H1 (cell line): Measurements from ENCODE around the gene MAP6. TPM values are rescaled to one million over a fixed set of nuclear protein-coding genes. Genes with fewer than 3 reads are reported as not detected.

Source experiments
- CTCF ChIA-PET: fragments of 300-600 bp; sonication (Branson Sonifier 250); formaldehyde crosslinking; loops from one replicate; lab custom pipeline; 2021; ENCODE audit not compliant: partially characterized antibody; lab: Charles Lee
- POLR2A ChIA-PET: fragments of 300-600 bp; sonication (Branson Sonifier 250); formaldehyde crosslinking; loops from one replicate; lab custom pipeline; 2021; ENCODE audit warnings: inconsistent platforms; ENCODE audit not compliant: partially characterized antibody; lab: Charles Lee
- DNase-seq, 2 experiments: peaks; one replicate each; pipeline versions ENCODE4 v3.0.0 to v3.0.0-alpha.2; 2010 to 2022; ENCODE audit warnings: low spot score in 2 of 2, low read depth in 1 of 2, mixed read lengths in 1 of 2
- FAIRE-seq: peaks from 2 replicates; lab custom pipeline; 2011; peaks lifted over from hg19 to GRCh38; lab: Jason Lieb, UNC
- H2AFZ ChIP-seq: 2 replicates; pipeline ENCODE4 v1.8.1; 2012; ENCODE audit warnings: low read length, inconsistent platforms
- H2AK5ac ChIP-seq: 2 replicates; pipeline ENCODE4 v1.6.1; 2013; ENCODE audit warnings: low read depth, low read length
- H2BK120ac ChIP-seq: replicated peaks from 2 replicates; pipeline ENCODE3; 2013; ENCODE audit warnings: low read depth, low read length, inconsistent platforms
- H2BK12ac ChIP-seq: 2 replicates; pipeline ENCODE4 v1.6.1; 2013; ENCODE audit warnings: low read depth, low read length
- H2BK15ac ChIP-seq: 2 replicates; pipeline ENCODE4 v1.6.1; 2013; ENCODE audit warnings: low read length
- H2BK20ac ChIP-seq: 2 replicates; pipeline ENCODE4 v1.6.1; 2013; ENCODE audit warnings: low read length
- H2BK5ac ChIP-seq: 2 replicates; pipeline ENCODE4 v1.6.1; 2013; ENCODE audit warnings: low read depth, low read length
- H3K14ac ChIP-seq: 2 replicates; pipeline ENCODE4 v1.6.1; 2013; ENCODE audit warnings: inconsistent platforms; ENCODE audit not compliant: insufficient read length
- H3K18ac ChIP-seq: 2 replicates; pipeline ENCODE4 v1.6.1; 2013; ENCODE audit warnings: low read length; ENCODE audit errors: extremely low read depth
- H3K23ac ChIP-seq: 2 replicates; pipeline ENCODE4 v1.6.1; 2013; ENCODE audit warnings: inconsistent platforms; ENCODE audit not compliant: insufficient read length
- H3K23me2 ChIP-seq: 2 replicates; pipeline ENCODE4 v1.6.1; 2013; ENCODE audit warnings: low read depth, low read length
- H3K27ac ChIP-seq: 2 replicates; pipeline ENCODE4 v1.6.1; 2011; ENCODE audit warnings: low read depth, low read length, inconsistent platforms
- H3K27me3 ChIP-seq, 4 experiments: replicated peaks in 1 of 4; 1 replicate in 1 of 4; 2 replicates in 3 of 4; pipeline versions ENCODE4 v1.6.1 to v1.8.1; 2011 to 2013; ENCODE audit warnings: low read length in 3 of 4, mild to moderate bottlenecking in 3 of 4, inconsistent platforms in 2 of 4, mixed read lengths in 2 of 4, moderate library complexity in 1 of 4; ENCODE audit not compliant: control insufficient read depth in 3 of 4, insufficient read depth in 3 of 4; ENCODE audit errors: extremely low read depth in 1 of 4
- H3K36me3 ChIP-seq, 4 experiments: 2 replicates each; pipeline versions ENCODE4 v1.6.1 to v1.8.1; 2011 to 2013; ENCODE audit warnings: mild to moderate bottlenecking in 4 of 4, low read length in 3 of 4, moderate library complexity in 2 of 4, control low read depth in 1 of 4, inconsistent platforms in 1 of 4; ENCODE audit not compliant: insufficient read depth in 4 of 4, control insufficient read depth in 2 of 4
- H3K4ac ChIP-seq: replicated peaks from 2 replicates; pipeline ENCODE3; 2013; ENCODE audit warnings: low read length, low read depth, mixed read lengths, inconsistent platforms; ENCODE audit not compliant: insufficient read length
- H3K4me1 ChIP-seq, 4 experiments: replicated peaks in 1 of 4; 1 replicate in 1 of 4; 2 replicates in 3 of 4; pipeline versions ENCODE4 v1.6.1 to v1.8.1; 2011 to 2013; ENCODE audit warnings: low read length in 3 of 4, inconsistent platforms in 2 of 4, mixed read lengths in 1 of 4; ENCODE audit not compliant: insufficient read depth in 4 of 4, control insufficient read depth in 3 of 4
- H3K4me2 ChIP-seq, 2 experiments: 2 replicates each; pipeline versions ENCODE4 v1.6.1 to v1.8.1; 2011 to 2013; ENCODE audit warnings: low read depth in 2 of 2, low read length in 2 of 2, control low read depth in 1 of 2, inconsistent platforms in 1 of 2, mild to moderate bottlenecking in 1 of 2; ENCODE audit not compliant: insufficient read depth in 1 of 2
- H3K4me3 ChIP-seq, 4 experiments: fragments of 200-600, 300-600 bp in 1 of 4; sonication (generic), shearing (Covaris generic), sonication (Bioruptor Twin) in 1 of 4; 2 replicates each; pipeline versions ENCODE4 v1.5.1 to v1.8.1; 2011 to 2016; ENCODE audit warnings: low read length in 4 of 4, low read depth in 3 of 4, control low read depth in 2 of 4, inconsistent platforms in 2 of 4, mild to moderate bottlenecking in 2 of 4, mixed read lengths in 1 of 4, moderate library complexity in 1 of 4; ENCODE audit not compliant: insufficient read depth in 2 of 4; ENCODE audit errors: extremely low read depth in 1 of 4
- H3K56ac ChIP-seq: replicated peaks from 2 replicates; pipeline ENCODE3; 2013; ENCODE audit warnings: low read depth, mild to moderate bottlenecking, mixed read lengths, low read length, inconsistent platforms; ENCODE audit not compliant: insufficient read length
- H3K79me1 ChIP-seq: 2 replicates; pipeline ENCODE4 v1.6.1; 2013; ENCODE audit warnings: low read depth, low read length, control low read depth
- H3K79me2 ChIP-seq, 2 experiments: 2 replicates each; pipeline versions ENCODE4 v1.6.1 to v1.8.1; 2012 to 2013; ENCODE audit warnings: low read length in 2 of 2, mild to moderate bottlenecking in 2 of 2, inconsistent platforms in 1 of 2; ENCODE audit not compliant: insufficient read depth in 2 of 2, control insufficient read depth in 1 of 2
- H3K9ac ChIP-seq, 4 experiments: replicated peaks in 1 of 4; 1 replicate in 1 of 4; 2 replicates in 3 of 4; pipeline versions ENCODE4 v1.6.1 to v1.8.1; 2011 to 2013; ENCODE audit warnings: low read depth in 3 of 4, low read length in 3 of 4, control low read depth in 2 of 4, mild to moderate bottlenecking in 2 of 4, moderate library complexity in 2 of 4, inconsistent platforms in 1 of 4; ENCODE audit errors: extremely low read depth in 1 of 4
- H3K9me3 ChIP-seq, 2 experiments: 2 replicates each; pipeline versions ENCODE4 v1.6.1 to v1.8.1; 2012 to 2013; ENCODE audit warnings: mild to moderate bottlenecking in 2 of 2, moderate library complexity in 2 of 2, control low read depth in 1 of 2, inconsistent platforms in 1 of 2, low read depth in 1 of 2, low read length in 1 of 2, mixed read lengths in 1 of 2; ENCODE audit not compliant: insufficient read depth in 2 of 2
- H4K20me1 ChIP-seq, 2 experiments: replicated peaks in 1 of 2; 2 replicates each; pipeline versions ENCODE3 to v1.8.1; 2011 to 2013; ENCODE audit warnings: inconsistent platforms in 2 of 2, low read length in 2 of 2, mild to moderate bottlenecking in 1 of 2; ENCODE audit not compliant: insufficient read depth in 2 of 2, control insufficient read depth in 1 of 2
- H4K5ac ChIP-seq: 2 replicates; pipeline ENCODE4 v1.6.1; 2013; ENCODE audit warnings: low read length, low read depth, mixed read lengths, inconsistent platforms; ENCODE audit not compliant: insufficient read length
- H4K8ac ChIP-seq: 2 replicates; pipeline ENCODE4 v1.8.0; 2013; ENCODE audit warnings: mild to moderate bottlenecking, moderate library complexity, low read length, inconsistent platforms; ENCODE audit not compliant: insufficient read depth; ENCODE audit errors: extremely low read depth
- H4K91ac ChIP-seq: replicated peaks from 2 replicates; pipeline ENCODE3; 2013; ENCODE audit warnings: low read length, mixed read lengths, inconsistent platforms; ENCODE audit not compliant: insufficient read length
- BACH1 ChIP-seq: IDR thresholded peaks from 2 replicates; pipeline ENCODE4 v1.6.1; 2012; ENCODE audit warnings: low read length, improper control_type of control experiment
- GTF2F1 ChIP-seq: IDR thresholded peaks from 2 replicates; pipeline ENCODE4 v1.6.1; 2012; ENCODE audit warnings: low read depth, low read length, improper control_type of control experiment, borderline replicate concordance
- JUND ChIP-seq: IDR thresholded peaks from 2 replicates; pipeline ENCODE4 v1.6.1; 2011; ENCODE audit warnings: mild to moderate bottlenecking, improper control_type of control experiment, low read length
- POLR2AphosphoS5 ChIP-seq: IDR thresholded peaks from 2 replicates; pipeline ENCODE4 v1.6.1; 2011; ENCODE audit warnings: low read depth, low read length
- RBBP5 ChIP-seq: IDR thresholded peaks from 2 replicates; pipeline ENCODE4 v1.7.1; 2012; ENCODE audit warnings: low read depth, mild to moderate bottlenecking, inconsistent platforms, low read length, moderate library complexity, borderline replicate concordance
- RXRA ChIP-seq: IDR thresholded peaks from 2 replicates; pipeline ENCODE4 v1.6.1; 2011; ENCODE audit warnings: low read depth, mild to moderate bottlenecking, low read length, moderate library complexity; ENCODE audit not compliant: insufficient read depth
- SAP30 ChIP-seq: fragments of 300-600 bp; sonication (generic); IDR thresholded peaks from 2 replicates; pipeline ENCODE4 v1.7.1; 2012; ENCODE audit warnings: low read length, moderate library complexity, mild to moderate bottlenecking, inconsistent platforms; ENCODE audit not compliant: insufficient read depth, insufficient replicate concordance
- SIN3A ChIP-seq, 2 experiments: IDR thresholded peaks in 1 of 2; conservative IDR thresholded peaks in 1 of 2; 2 replicates each; pipeline ENCODE4 v1.6.1; 2011 to 2012; ENCODE audit warnings: low read length in 2 of 2, improper control_type of control experiment in 1 of 2, low read depth in 1 of 2, mild to moderate bottlenecking in 1 of 2
- TCF12 ChIP-seq: IDR thresholded peaks from 2 replicates; pipeline ENCODE4 v1.6.1; 2011; ENCODE audit warnings: low read depth, mild to moderate bottlenecking, low read length
- WGBS, 2 experiments: shearing (Covaris generic) in 1 of 2; methylation state at CpG; one replicate each; pipeline versions ENCODE4 v1.1.6 to v1.1.7; 2013 to 2015; ENCODE audit warnings: low lambda C conversion rate in 2 of 2, mixed read lengths in 2 of 2, inconsistent platforms in 1 of 2, low coverage in 1 of 2, missing lambda C conversion rate in 1 of 2; ENCODE audit not compliant: insufficient replicate concordance in 2 of 2, insufficient coverage in 1 of 2, insufficient read length in 1 of 2; ENCODE audit errors: extremely low coverage in 1 of 2, missing lambda C conversion rate in 1 of 2; 5-methylcytosine and 5-hydroxymethylcytosine counted together
- polyA plus RNA-seq, 7 experiments: library from polyadenylated mRNA; depleted of rRNA in 3 of 7; stranded (reverse) in 5 of 7; unstranded in 2 of 7; fragments of >200 nt in 5 of 7; fragments of 200-250 nt in 2 of 7; gene quantifications; 1 replicate in 5 of 7; 2 replicates in 1 of 7; 4 replicates in 1 of 7; pipeline versions ENCODE4 v1.2.1 to v1.2.3, GENCODE V29; 2011 to 2013; ENCODE audit warnings: missing spikeins in 2 of 7, mixed read lengths in 2 of 7
- total RNA-seq: library from RNA; stranded (reverse); fragmentation: NEBNext Ultra II Directional; extraction: Animal tissue kit (Norgen Biotek cat#: 25700); gene quantifications from 2 replicates; pipeline ENCODE4 v1.2.1, GENCODE V29; 2021
- TF ChIP-seq, protein P1 (sequence below): IDR thresholded peaks from 2 replicates; pipeline ENCODE4 v1.6.1; 2011; ENCODE audit warnings: low read length, improper control_type of control experiment

The MAP6 gene
- total and polyA plus RNA-seq, 2 of the 8 experiments (the other 6 are each of a cell fraction or from before 2014, with no cell fraction given): 0.54 to 0.89 TPM

GRCh38 chr11:75557666-75558494 lies 111.0 kb downstream of the MAP6 start:
- peak overlapping the region; percentile 71 for H4K91ac ChIP-seq
- H2AK5ac ChIP-seq: peak overlapping the region; percentile 94; the same call in 1 of the 2 replicates
- no peaks in the 10 kb centered on the region for H3K36me3 ChIP-seq
- no peak overlapping the region; a peak in 1 of 4 replicates for H3K4me2 ChIP-seq
- H3K4ac ChIP-seq: no peak overlapping the region
- no peak overlapping the region for H4K5ac ChIP-seq
- H3K4me3 ChIP-seq: no peak overlapping the region
- ChIA-PET CTCF (interaction anchor here (0.7 to 16.9 kb wide), 6 partner anchors 8 to 229 kb away, joined by 3 to 344 read pairs (median 7); no protein-coding TSS in a partner anchor), POLR2A (interaction anchor here (0.6 to 35.1 kb wide), 6 partner anchors 5 to 568 kb away, joined by 3 to 1120 read pairs (median 4); partner anchors contain the start of gene SERPINH1)
- no peak overlapping the region for H2AFZ ChIP-seq
- peak overlapping the region; percentile 71; the same call in 1 of the 2 replicates for H2BK5ac ChIP-seq
- no peak overlapping the region for H2BK120ac ChIP-seq
- peaks cover 4% of the 10 kb centered on the region for H3K23me2 ChIP-seq
- no peak overlapping the region for H3K9ac ChIP-seq
- H2BK20ac ChIP-seq: peak overlapping the region; percentile 98; the same call in 1 of the 2 replicates
- H4K20me1 ChIP-seq: no peaks in the 10 kb centered on the region
- H3K27me3 ChIP-seq: no peaks in the 10 kb centered on the region
- FAIRE-seq (no peak), DNase-seq (no peak)
- H4K8ac ChIP-seq: no peak overlapping the region
- H3K79me1 ChIP-seq: no peaks in the 10 kb centered on the region
- peaks cover 3 to 36% (median 28%) of the 10 kb centered on the region in 4 experiments for H3K4me1 ChIP-seq
- peak overlapping the region; percentile 100 for H2BK15ac ChIP-seq
- H3K79me2 ChIP-seq: peaks cover 0 to 11% of the 10 kb centered on the region in 2 experiments; a peak in 2 of 4 replicates
- H3K18ac ChIP-seq: peak overlapping the region; percentile 93
- 81% methylated on average over 16 of the region's 17 CpGs; no CpG with 5 or more reads in 1 of the 2 experiments for WGBS, 2 experiments
- no peaks in the 10 kb centered on the region for H3K9me3 ChIP-seq
- H3K27ac ChIP-seq: no peak overlapping the region
- no peak overlapping the region for H3K23ac ChIP-seq
- no peak overlapping the region for H3K14ac ChIP-seq
- no peak overlapping the region for H3K56ac ChIP-seq
- H2BK12ac ChIP-seq: peak overlapping the region; percentile 94
- TF ChIP-seq GTF2F1: no peak
- TF ChIP-seq BACH1: no peak
- TF ChIP-seq TCF12: no peak
- no peak for TF ChIP-seq RXRA
- no peak for TF ChIP-seq JUND
- TF ChIP-seq, protein P1, sequence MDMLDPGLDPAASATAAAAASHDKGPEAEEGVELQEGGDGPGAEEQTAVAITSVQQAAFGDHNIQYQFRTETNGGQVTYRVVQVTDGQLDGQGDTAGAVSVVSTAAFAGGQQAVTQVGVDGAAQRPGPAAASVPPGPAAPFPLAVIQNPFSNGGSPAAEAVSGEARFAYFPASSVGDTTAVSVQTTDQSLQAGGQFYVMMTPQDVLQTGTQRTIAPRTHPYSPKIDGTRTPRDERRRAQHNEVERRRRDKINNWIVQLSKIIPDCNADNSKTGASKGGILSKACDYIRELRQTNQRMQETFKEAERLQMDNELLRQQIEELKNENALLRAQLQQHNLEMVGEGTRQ: no peak
- TF ChIP-seq SIN3A (conservative IDR thresholded peaks at IDR 0.05 in 1 of 2, IDR thresholded peaks at IDR 0.05 in 1 of 2; ENCODE audit: low read depth in 1 of 2, low read length in 2 of 2): no peak
- TF ChIP-seq SAP30: no peak
- no peak for TF ChIP-seq RBBP5
- TF ChIP-seq POLR2AphosphoS5: no peak
